ENCODE data around the gene ZNF74. TPM values are rescaled to one million over a fixed set of nuclear protein-coding genes. Genes with fewer than 3 reads are reported as not detected.
"Not testable (repeated sequence)": the region's sequence is repeated elsewhere in the genome, so short reads cannot be mapped to it uniquely, and the experiment has no call there.

Gene ZNF74
- total RNA-seq, 1 donor = 10.8 TPM

DNA sequence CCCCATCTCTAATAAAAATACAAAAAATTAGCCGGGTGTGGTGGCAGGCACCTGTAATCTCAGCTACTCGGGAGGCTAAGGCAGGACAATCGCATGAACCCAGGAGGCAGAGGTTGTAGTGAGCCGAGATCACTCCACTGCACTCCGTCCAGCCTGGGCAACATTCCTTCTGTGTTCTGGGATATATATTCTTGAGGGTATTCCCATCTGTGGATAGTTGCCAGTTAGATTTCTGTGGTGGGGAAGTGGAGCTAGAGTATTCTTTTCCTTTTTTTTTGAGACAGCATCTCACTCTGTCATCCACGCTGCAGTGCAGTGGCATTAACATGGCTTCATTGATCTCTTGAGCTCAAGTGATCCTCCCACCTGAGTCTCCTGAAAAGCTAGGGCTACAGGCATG lies 9.1 kb upstream of the ZNF74 start:
- H3K4me3 ChIP-seq (ENCODE audit: low read depth, low read length) = no peak overlapping the region
- TF ChIP-seq, protein P1, sequence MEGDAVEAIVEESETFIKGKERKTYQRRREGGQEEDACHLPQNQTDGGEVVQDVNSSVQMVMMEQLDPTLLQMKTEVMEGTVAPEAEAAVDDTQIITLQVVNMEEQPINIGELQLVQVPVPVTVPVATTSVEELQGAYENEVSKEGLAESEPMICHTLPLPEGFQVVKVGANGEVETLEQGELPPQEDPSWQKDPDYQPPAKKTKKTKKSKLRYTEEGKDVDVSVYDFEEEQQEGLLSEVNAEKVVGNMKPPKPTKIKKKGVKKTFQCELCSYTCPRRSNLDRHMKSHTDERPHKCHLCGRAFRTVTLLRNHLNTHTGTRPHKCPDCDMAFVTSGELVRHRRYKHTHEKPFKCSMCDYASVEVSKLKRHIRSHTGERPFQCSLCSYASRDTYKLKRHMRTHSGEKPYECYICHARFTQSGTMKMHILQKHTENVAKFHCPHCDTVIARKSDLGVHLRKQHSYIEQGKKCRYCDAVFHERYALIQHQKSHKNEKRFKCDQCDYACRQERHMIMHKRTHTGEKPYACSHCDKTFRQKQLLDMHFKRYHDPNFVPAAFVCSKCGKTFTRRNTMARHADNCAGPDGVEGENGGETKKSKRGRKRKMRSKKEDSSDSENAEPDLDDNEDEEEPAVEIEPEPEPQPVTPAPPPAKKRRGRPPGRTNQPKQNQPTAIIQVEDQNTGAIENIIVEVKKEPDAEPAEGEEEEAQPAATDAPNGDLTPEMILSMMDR (IDR thresholded peaks at IDR 0.05; ENCODE audit: insufficient read depth, low read depth, low read length) = no peak
- no peak for DNase-seq (ENCODE audit: low read depth)

DNA sequence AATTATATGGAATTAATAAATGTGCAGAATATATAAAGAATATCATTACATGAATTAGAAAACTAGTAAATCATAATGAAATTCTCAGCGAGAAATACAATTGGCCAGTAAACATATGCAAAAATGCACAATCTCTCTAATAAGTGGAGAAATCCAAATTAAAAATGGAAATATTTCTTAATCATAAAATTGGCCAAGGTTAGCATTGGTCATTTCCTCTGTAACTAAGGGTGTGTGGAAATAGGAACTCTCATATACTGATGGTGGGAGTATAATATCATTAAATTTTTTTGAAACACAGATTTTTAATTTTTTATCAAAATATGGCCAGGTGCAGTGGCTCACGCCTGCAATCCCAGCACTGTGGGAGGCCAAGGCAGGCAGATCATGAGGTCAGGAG lies 7.6 kb upstream of the ZNF74 start:
- no peak for DNase-seq (ENCODE audit: low read depth)
- H3K4me3 ChIP-seq (ENCODE audit: low read depth, low read length) = no peak overlapping the region
- TF ChIP-seq, protein P1 (IDR thresholded peaks at IDR 0.05; ENCODE audit: insufficient read depth, low read depth, low read length) = no peak

- DNase-seq (ENCODE audit: low read depth) = no peak
- no peak overlapping the region for H3K4me3 ChIP-seq (ENCODE audit: low read depth, low read length)
- TF ChIP-seq, protein P1 (IDR thresholded peaks at IDR 0.05; ENCODE audit: insufficient read depth, low read depth, low read length) = no peak
Observed at GRCh38 chr22:20386972-20387371, 7.0 kb upstream of the ZNF74 start.

- no peak overlapping the region for H3K4me3 ChIP-seq (ENCODE audit: low read depth, low read length)
Observed at GRCh38 chr22:20388200-20388599, 5.8 kb upstream of the ZNF74 start.

GRCh38 chr22:20389288-20389687 lies 4.7 kb upstream of the ZNF74 start:
- no peak overlapping the region for H3K4me3 ChIP-seq (ENCODE audit: low read depth, low read length)
- no peak for DNase-seq (ENCODE audit: low read depth)
- TF ChIP-seq, protein P1 (IDR thresholded peaks at IDR 0.05; ENCODE audit: insufficient read depth, low read depth, low read length) = no peak

More at GRCh38 chr22:20388200-20388599, 5.8 kb upstream of the ZNF74 start:
- TF ChIP-seq, protein P1 (IDR thresholded peaks at IDR 0.05; ENCODE audit: insufficient read depth, low read depth, low read length) = no peak
- DNase-seq (ENCODE audit: low read depth) = no peak

DNA sequence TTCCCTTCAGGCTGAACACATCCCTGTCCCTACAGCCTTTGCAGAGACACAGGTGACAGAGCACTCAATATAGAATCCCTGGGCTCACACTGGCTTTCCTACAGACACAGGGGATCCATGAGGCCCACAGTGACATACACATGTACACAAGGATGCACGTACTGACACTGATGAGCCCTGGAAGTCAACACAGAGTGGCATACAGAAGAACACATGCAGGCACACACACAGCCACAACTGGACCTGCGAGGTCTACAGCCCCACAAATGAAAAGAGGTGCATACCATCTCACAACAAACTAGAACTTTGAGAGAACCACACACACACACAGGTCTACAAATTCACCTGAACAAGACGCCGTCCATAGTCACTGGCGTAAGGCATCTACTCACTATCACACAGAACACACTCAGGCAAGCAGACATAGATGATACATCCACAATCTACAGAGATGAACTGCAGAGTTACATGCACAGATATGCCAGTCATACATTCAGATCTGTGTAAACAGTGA lies 3.5 kb upstream of the ZNF74 start:
- TF ChIP-seq, protein P1 (IDR thresholded peaks at IDR 0.05; ENCODE audit: insufficient read depth, low read depth, low read length) = no peak
- no peak for DNase-seq (ENCODE audit: low read depth)
- H3K4me3 ChIP-seq (ENCODE audit: low read depth, low read length) = no peak overlapping the region

- H3K4me3 ChIP-seq (ENCODE audit: low read depth, low read length) = no peak overlapping the region
Observed at GRCh38 chr22:20391222-20391621, 2.7 kb upstream of the ZNF74 start.

GRCh38 chr22:20392365-20392881 lies 1.5 kb upstream of the ZNF74 start:
- DNase-seq (ENCODE audit: low read depth); H3K4me3 ChIP-seq (ENCODE audit: low read depth, low read length): not testable (repeated sequence)

More at GRCh38 chr22:20391222-20391621, 2.7 kb upstream of the ZNF74 start:
- DNase-seq (ENCODE audit: low read depth) = no peak
- TF ChIP-seq, protein P1 (IDR thresholded peaks at IDR 0.05; ENCODE audit: insufficient read depth, low read depth, low read length) = no peak

Data from fibroblast of villous mesenchyme (primary cell).